GM19463 (cell line): ENCODE data around the gene RBM18.

ENCODE experiments used
- ATAC-seq: cut with Tn5 transposase; IDR thresholded peaks from one replicate; pipeline ENCODE4 v1.9.1; 2021; ENCODE audit warnings: mild to moderate bottlenecking, moderate library complexity; ENCODE audit not compliant: unreplicated experiment

RBM18 gene, protein sequence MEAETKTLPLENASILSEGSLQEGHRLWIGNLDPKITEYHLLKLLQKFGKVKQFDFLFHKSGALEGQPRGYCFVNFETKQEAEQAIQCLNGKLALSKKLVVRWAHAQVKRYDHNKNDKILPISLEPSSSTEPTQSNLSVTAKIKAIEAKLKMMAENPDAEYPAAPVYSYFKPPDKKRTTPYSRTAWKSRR

DNA sequence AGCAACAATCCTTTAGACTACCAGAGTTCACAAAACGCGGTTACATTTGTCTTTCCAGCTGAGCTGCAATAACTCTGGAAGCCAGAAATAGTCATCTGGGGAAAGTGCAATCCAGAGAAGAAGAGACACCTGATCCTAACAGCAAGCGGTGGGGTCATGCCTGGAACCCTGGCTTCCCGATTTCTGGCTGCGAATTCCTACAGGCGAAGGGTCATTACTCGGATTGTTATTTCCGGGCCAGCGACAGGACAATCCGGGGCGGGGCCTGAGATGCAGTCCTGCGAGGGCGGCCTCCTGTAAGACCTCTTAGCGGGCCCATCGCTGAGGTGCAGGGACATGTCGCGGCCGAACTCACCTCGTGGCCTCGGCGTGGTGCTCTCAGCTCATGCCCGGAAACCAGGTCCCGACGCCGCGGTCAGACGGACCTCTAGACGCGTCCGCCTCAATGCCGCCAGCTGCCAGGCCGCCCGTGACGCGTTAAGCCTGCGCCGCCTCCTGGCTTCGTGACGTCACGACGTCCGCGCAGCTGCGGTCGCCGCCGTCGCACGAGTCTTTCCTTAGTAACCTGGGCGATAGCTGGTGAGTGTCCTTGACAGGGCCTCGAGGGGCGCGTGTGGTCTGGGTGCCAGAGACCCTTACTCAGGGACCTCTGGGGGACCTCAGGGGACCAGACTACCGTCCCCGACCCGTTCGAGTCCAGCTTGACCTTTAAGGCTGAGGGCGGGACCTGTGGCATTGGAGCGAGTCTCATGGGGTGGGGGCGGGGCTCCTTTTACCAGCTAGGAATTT, at the start of gene RBM18, which contains the start of gene MRRF:
RBM18 (minus strand) TSS at position 481 of the 789 bp plus-strand sequence. CDS start 3,348 bp downstream, outside the sequence.
MRRF (plus strand) TSS at position 523 of the 789 bp plus-strand sequence. CDS start 6,010 bp downstream, outside the sequence.
- ATAC-seq: peak; percentile 86

DNA sequence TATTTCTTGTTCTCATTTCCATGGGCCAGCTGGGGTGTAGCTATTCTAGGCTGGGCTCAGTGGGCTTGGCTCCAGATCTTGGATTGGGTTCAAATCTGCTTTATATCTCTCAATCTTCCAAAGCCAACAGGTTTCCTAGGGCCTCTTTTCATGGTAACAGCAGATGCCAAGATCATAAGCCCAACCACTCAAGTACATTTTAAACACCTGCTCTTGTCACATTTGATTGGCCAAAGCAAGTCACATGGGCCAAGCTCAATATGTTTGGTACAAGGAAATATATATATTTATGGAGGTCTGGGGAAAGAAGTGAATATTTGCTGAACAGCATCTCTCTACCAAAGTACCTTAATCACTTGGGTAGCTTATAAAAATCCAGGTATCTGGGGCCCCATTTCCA, 49.5 kb upstream of the RBM18 start:
- ATAC-seq: no peak

DNA sequence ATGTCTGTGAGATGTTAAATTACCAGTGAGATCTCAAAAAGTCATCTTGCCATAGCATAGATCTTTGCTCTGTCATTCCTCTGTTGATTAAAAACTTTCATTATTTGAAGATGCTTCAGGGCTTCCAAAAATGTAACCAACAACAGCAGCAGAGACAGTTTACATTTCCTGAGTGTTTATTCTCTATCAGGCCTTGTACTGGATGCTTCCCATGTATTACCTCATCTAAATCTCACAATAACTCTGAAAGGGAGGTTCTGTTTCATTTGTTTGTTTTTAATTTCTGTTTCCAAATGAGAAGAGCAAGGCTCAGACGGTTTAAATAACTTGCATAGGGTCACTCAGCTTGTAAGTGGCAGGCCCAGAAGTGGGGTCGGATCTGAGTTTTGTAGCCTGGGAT, 45.2 kb upstream of the RBM18 start:
- no peak for ATAC-seq

DNA sequence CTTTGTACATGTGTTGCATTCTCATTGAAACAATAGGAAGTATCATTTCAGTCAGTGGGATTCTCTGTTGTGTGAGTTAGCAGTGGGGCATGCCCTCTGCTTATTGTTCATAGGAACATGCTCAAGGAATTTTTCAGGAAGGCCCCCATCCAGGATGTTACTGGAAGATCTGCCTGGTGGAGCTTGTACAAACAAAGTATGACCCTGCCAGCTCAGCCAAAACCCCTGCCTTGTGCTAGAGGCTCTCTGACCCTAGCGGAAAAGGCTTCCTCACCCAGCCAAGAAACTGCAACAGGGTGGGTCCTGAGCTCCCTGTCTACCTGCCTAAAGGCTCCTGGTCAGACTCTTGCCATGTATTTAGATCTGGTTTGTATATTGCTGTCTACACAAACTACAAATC, 43.3 kb upstream of the RBM18 start:
- ATAC-seq: no peak

DNA sequence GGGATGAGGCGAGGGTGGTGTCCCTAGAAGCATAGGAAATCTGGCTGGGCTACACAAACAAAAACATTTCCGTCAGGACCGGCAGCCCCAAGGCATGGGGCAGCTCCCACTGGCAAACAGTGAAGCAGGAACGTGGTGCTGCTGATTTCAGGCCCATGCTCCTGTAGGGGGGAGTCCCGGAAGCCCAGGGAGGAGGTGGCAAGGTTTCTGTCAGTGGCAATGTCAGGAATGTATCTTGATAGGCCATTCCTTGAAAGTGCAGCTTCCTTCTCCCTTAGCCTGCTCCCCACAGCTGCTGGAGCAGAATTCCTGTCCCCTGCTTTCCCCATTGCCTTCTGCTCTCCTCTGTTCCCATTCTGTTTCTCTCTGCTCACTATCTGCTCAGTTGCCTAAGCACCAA, 42.4 kb upstream of the RBM18 start:
- no peak for ATAC-seq

DNA sequence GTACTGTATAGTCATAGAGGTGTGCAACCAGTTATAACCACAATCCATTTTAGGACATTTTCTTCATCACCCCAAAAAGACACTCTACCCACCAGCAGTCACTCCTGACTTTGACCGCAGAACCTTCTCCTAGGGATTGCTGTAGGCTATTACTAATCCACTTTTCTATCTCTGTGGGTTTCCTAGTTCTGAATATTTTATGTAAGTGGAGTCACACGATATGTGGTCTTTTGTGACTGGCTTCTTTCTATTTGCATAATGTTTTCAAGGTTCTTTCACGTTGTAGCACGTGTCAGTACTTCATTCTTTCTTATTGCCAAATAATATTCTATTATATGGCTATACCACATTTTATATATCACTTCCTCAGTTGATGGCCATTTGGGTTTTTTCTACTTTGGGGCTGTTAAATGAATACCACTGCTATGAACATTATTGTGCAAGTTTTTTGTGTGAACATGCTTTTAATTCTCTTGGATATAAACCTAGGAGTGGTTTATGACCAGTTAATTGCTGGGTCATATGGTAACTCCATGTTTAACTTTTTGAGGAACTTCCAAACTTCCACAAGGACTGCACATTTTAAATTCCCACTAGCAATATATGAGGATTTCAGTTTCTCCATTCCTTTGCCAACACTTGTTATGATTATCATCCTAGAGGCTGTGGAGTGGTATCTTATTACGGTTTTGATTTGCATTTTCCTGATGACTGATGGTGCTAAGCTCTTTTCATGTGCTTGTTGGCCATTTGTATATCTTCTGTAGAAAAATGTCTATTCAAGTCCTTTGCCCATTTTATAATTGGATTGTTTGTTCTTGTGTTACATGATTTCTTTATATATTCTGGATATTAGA, 37.8 kb upstream of the RBM18 start:
- ATAC-seq: no peak

DNA sequence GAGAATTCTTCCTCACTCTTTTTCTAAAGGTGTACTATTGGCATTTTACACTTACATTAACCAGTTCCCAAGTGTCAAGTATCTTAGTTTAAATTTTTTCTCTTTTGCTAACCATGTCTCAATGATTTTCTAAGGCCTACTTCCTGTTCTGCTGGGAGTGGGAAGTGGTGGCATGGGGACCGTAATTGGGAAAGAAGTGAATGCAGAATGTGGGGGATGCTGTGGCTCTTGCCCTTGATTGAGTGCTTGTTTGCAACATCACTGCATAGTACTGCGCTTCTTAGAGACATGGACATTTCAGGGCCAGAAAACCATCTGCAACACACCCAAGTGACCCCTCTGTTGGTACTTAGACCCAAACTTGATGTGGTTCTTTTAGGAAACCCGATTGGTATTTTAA, 32.9 kb upstream of the RBM18 start:
- no peak for ATAC-seq

DNA sequence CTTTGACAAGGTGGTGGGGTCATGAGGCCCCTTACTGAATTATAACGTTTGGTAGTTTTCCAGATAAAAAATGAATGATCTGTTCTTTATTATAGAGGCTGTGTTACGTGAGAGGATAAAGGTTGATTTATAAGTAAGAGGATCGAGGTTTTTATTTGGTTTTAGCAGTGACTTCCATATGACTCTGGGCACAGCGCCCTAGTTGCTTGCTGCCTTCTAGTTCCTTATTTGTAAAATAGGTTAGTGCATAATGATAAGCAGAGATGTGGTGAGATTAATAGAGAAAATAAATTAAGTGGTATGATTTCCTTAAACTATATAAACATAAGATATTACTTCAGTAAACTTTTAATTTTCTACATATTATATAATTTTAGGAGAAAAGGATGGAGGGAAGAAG, 29.9 kb upstream of the RBM18 start:
- no peak for ATAC-seq

DNA sequence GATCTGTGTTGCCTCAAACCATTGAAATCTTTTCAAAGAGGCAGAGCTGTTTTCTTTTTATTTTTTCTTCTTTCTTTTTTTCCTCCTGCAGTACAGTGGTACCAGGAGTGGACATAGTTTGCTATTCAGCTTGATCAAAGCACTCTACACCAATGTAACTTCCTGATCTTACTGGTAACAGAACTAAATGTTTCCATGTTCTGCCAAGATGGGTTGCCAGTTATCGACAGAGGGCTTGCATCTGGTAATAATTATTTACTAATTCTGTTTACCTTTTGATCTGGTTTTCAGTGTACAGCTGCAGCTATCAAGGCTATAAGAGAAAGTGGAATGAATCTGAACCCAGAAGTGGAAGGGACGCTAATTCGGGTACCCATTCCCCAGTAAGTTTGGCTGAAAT, 26.8 kb upstream of the RBM18 start:
- no peak for ATAC-seq

DNA sequence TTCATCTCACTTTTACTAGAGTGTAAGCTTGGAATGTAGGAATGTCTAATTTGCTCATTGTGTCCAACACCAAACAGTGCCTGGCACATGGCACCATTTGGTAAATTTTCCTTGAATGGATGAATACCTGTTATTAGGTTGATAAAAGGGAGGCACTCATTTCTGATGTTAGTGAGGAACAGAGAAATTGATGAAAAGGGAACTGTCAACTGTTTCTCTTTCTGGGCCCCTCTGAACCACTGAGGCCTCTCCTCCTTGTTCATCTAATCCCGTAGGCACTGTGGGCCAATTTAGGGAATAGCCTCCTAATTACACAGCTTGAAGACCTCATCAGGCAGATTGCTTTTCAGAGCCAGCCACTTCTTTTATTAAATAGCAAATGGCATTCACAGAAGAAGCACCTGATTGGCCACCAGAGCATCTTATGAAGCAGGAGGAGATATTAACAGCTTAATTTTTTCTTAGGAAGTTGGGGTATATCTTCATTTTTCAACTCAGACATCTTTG, 22.6 kb upstream of the RBM18 start:
- ATAC-seq: no peak

DNA sequence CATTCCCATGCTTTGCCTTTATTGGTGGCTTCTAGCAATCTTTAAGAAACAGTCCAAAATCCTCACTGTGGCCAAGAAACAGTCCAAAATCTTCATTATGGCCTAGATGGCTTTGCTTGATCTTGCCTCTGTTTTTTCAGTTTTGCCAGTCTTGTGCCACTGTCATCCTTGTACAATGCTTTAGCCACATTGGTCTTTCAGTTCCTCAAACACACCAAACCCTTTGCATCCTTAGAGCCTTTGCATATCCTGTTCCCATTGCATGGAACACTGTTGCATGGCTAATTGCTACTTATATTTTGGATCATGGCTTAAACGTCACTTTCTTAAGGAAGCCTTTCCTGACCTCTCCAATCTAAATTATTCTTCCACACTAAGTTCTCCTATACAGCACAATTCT, 22.1 kb upstream of the RBM18 start:
- no peak for ATAC-seq

DNA sequence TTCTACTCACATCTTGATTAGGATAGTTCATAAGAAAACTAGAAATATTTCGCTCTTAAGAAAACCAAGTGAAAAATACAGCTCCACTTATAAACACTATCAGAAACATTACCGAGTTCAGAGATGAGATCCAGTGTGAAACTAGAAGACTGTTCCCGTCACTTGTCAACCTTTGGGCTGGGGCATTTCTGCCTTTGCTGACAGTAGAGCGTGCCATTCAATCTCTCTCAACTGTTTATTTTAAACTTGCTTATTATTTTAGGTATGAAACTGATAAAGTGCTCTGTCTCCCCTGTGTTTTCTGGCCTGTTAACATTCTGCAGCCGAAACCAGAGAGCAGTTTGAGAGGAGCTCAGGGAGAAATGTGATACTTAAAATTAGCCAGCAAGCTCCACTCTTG, 16.7 kb upstream of the RBM18 start:
- ATAC-seq: no peak

DNA sequence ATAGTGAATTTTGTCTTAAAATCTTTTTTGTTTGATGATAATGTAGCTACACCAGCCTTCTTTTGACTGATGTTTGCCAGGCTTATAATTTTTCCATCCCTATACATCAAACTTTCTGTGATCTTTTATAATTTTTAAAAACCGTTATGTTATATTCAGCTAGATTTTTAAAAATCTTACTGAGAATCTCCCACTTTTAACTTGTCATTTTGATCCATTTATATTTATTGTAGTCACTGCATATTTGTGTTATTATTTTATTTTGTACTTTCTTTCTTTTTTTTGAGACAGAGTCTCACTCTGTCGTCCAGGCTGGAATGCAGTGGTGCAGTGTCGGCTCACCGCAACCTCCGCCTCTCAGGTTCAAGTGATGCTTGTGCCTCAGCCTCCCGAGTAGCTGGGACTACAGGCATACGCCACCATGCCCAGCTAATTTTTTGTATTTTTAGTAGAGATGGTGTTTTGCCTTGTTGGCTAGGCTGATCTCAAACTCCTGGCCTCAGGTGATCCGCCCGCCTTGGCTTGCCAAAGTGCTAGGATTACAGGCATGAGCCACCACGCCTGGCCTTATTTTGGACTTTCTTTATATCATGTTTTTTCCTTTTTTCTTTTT, 12.8 kb upstream of the RBM18 start:
- ATAC-seq: no peak

DNA sequence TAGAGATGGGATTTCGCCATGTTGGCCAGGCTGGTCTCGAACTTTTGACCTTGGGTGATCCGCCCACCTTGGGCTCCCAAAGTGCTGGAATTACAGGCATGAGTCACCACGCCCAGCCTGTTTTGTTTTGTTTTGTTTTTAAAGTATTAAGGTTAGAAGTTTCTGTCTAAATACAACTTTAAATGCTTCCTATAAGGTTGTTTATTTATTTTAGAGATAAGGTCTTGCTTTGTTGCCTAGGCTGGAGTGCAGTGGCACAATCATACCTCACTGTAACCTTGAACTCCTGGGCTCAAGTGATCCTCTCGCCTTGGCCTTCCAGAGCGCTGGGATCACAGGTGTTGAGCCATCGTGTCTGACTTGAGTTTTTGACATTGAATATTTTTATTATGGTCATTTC, 11.5 kb upstream of the RBM18 start:
- no peak for ATAC-seq

DNA sequence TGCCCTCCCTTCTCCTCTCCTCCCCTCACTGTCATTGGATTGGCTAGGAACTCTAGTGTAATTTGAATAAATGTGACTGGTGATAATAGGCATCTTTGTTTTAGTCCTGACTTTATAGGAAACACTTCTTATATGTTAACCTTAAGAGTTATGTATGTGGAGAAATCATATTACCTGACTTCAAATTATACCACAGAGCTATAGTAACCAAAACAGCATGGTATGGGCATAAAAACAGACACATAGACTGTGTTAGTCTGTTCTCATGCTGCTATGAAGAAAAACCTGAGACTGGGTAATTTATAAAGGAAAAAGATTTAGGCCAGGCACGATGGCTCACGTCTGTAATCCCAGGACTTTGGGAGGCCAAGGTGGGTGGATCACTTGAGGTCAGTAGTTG, 9.4 kb upstream of the RBM18 start:
- ATAC-seq: no peak

DNA sequence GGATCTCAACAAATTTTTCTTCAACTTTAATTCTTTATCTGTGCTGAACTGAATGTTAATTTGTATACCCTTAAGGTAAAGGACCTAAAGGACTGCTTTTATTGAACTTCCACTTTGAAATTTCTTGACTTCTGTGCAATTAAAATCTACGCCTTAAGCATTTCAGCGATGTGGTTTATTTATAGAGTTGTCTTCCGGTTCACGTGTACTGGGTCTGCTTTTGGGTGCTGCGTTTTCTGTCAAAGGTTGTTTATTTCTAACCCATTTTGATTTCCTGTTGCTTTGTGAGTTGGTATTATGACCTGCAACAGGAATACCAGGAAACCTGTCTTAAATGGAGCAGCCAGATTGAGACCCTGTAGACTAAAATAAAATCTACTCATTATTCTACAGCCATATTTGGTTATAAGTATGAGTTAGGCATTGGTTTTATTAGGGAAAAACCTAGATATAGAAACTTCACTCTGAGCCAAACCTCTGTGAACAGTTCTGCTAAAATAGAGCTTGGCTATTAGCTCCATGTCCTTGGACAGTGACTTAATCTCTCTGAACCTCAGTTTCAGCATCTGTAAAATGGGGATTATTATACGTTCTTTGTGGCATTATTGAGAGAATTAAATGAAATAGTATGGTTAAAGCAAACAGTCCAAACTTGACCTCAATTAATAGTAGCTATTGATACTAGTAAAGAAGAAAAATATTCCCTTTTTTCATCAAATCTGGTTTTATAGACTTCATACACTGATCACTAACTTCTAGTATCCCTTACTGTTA, 3.6 kb upstream of the RBM18 start:
- ATAC-seq: no peak

DNA sequence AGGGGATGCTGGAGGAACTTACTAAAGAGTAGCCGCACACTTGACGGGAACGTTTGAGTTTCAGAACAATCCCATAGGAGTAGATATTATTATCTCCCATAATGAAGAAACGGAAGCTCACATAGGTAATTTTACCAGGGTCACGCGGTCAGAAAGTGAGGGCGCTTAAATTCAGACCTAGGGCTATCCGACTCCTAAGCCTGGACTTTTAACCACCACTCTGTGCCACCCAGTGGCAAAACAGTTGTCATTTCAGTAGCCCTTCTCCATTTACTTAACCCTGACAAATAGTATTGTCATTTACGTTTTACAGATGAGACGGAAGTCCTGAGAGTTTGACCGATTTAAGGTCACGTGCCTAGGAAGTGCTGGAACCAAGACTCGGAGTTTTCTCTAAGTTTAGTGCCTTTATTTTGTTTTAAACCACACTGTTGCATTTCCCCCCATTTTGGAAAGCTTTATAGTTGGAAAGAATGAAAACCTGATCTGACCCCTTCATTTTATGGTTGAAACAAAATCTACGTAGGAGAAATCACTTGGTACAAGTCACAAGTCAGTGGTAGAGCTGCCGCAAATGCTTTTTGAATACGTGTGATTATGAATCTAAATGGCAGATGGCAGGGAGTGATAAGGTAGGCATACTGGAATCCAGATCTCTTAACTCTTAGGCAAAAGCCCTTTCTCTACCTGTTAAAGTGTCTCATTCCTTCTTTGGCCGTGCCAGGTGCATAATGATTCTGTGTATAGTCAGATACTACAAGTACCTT, 692 bp upstream of the RBM18 start:
- ATAC-seq: peak; percentile 27

DNA sequence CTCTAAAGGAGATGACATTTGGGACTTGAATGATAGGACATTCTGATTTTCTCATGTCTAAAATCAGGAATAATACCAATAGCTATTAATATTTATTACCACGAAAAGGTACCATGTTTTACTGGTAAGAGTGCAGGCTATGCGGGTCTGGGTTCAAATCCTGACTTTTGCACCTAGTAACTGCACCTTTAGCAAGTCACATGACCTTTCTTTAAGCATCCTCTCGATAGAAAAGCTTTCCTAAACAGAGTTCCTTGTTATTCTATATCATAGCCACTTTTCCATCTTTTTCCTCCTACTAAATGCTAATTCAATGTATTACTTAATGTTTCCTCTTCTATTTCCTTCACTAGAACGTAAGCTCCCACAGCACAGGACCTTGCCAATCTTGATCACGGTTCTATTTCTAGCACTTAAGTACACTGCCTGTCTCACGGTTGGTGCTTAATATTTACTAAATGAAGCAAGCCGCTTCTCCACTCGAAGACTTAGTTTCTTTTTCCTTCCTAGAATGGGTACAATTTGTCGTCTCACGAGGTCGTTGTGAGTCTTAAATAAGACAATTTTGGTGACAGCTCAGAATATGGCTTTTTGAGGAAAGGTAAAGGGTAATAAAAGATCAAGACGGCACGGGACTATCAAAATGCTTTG, 816 bp downstream of the RBM18 start:
- ATAC-seq: no peak

DNA sequence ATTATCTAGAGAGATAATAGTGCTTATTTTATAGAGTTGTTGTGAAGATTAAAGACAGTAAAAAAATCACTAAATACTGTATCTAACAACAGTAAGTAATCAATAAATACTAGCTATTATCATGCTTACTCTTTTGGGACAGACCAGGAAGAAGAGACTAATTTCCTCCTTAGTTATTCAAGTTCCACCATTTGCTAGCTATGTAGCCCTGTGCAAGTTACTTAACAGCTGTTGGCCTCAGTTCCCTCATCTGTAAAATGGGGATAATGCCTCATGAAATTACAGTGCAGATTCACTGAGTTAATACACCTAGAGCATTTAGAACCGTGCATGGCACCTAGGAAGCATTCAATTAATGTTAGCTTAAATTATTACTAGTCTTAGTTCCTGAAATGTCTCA, 2.6 kb downstream of the RBM18 start:
- no peak for ATAC-seq
